ENCODE results near the gene FOLR2.

GRCh38 chr11:72250661-72251464 is 34.3 kb downstream of the FOLR2 start:
- TF ChIP-seq CTCF (IDR thresholded peaks at IDR 0.05; ENCODE audit: insufficient read depth, low read length, poor library complexity, severe bottlenecking): no peak
- no peak for TF ChIP-seq EZH2phosphoT487 (conservative IDR thresholded peaks at IDR 0.05; ENCODE audit: low read length)
